Stomach (tissue), 4 donors: ENCODE measurements around the gene TMEM106B.

Source experiments
- CTCF ChIP-seq, 7 experiments: fragments of 450-650 bp in 4 of 7; fragments of 200-600 bp in 3 of 7; sonication (generic) in 3 of 7; IDR thresholded peaks; one replicate each; pipeline ENCODE4 v1.5.1; 2016 to 2019; ENCODE audit warnings: antibody characterized with exemption in 7 of 7, control low read depth in 2 of 7, mild to moderate bottlenecking in 1 of 7
- EP300 ChIP-seq: sonication (generic); formaldehyde crosslinking; IDR thresholded peaks from one replicate; pipeline ENCODE4 v1.6.1; 2017; ENCODE audit warnings: antibody characterized with exemption
- POLR2A ChIP-seq, 4 donors: fragments of 450-650 bp; IDR thresholded peaks; one replicate each; pipeline ENCODE4 v1.6.1; 2016; ENCODE audit warnings: antibody characterized with exemption in 4 of 4, control low read depth in 2 of 4, mild to moderate bottlenecking in 1 of 4, moderate library complexity in 1 of 4

GRCh38 chr7:12220389-12221046 is 9.4 kb downstream of the TMEM106B start:
- TF ChIP-seq EP300, result no peak
- TF ChIP-seq CTCF (IDR thresholded peaks at IDR 0.05), result no peak
- TF ChIP-seq POLR2A (IDR thresholded peaks at IDR 0.05), result no peak
